SK-N-SH (cell line): ENCODE measurements around the gene HSD17B1. TPM values are rescaled to one million over a fixed set of nuclear protein-coding genes. Genes with fewer than 3 reads are reported as not detected.

ENCODE experiments used
- CTCF ChIA-PET: fragments of 300-600, 350-600 bp; formaldehyde crosslinking; extraction: SDS; loops from one replicate; lab custom pipeline; 2021; lab: Yijun Ruan, JAX
- POLR2A ChIA-PET: fragments of 350-600 bp; sonication (Branson Sonifier 250); formaldehyde crosslinking; extraction: SDS; loops from one replicate; lab custom pipeline; 2020; ENCODE audit warnings: antibody characterized with exemption, inconsistent platforms; lab: Yijun Ruan, JAX
- DNase-seq: peaks from one replicate; pipeline ENCODE4 v3.0.0; 2012
- H2AFZ ChIP-seq: fragments of 200-600 bp; sonication (generic); 2 replicates; pipeline ENCODE4 v1.8.1; 2016; ENCODE audit warnings: antibody characterized with exemption, mild to moderate bottlenecking, low read depth
- H3F3A ChIP-seq: fragments of 200-600 bp; sonication (generic); replicated peaks from 2 replicates; pipeline ENCODE3; 2016; ENCODE audit warnings: antibody characterized with exemption, mild to moderate bottlenecking; ENCODE audit not compliant: insufficient read depth
- H3K27ac ChIP-seq, 2 experiments: fragments of 200-500 bp in 1 of 2; fragments of 200-600 bp in 1 of 2; sonication (Bioruptor generic) in 1 of 2; sonication (generic), shearing (Covaris generic) in 1 of 2; 2 replicates each; pipeline versions ENCODE4 v1.5.1 to v1.6.1; 2014 to 2016; ENCODE audit warnings: low read depth in 2 of 2, inconsistent platforms in 1 of 2, low read length in 1 of 2, mild to moderate bottlenecking in 1 of 2, mixed read lengths in 1 of 2
- H3K27me3 ChIP-seq: fragments of 200-600 bp; sonication (generic), shearing (Covaris generic); 2 replicates; pipeline ENCODE4 v1.6.1; 2016; ENCODE audit warnings: mixed run types; ENCODE audit not compliant: insufficient read depth
- H3K36me3 ChIP-seq, 2 experiments: fragments of 200-500 bp in 1 of 2; fragments of 200-600 bp in 1 of 2; sonication (Bioruptor generic) in 1 of 2; sonication (generic) in 1 of 2; replicated peaks in 1 of 2; 2 replicates each; pipeline versions ENCODE3 to v1.5.1; 2014 to 2016; ENCODE audit warnings: low read length in 1 of 2, mild to moderate bottlenecking in 1 of 2; ENCODE audit not compliant: insufficient read depth in 2 of 2, control insufficient read depth in 1 of 2
- H3K4me1 ChIP-seq, 2 experiments: fragments of 200-500 bp in 1 of 2; fragments of 200-600 bp in 1 of 2; sonication (Bioruptor generic) in 1 of 2; sonication (generic), shearing (Covaris generic) in 1 of 2; 2 replicates each; pipeline versions ENCODE4 v1.5.1 to v1.6.1; 2014 to 2016; ENCODE audit warnings: low read depth in 1 of 2, low read length in 1 of 2, mixed run types in 1 of 2; ENCODE audit not compliant: insufficient read depth in 2 of 2, control insufficient read depth in 1 of 2
- H3K4me2 ChIP-seq: fragments of 200-600 bp; sonication (generic), shearing (Covaris generic); 2 replicates; pipeline ENCODE4 v1.6.1; 2017; ENCODE audit warnings: mixed run types
- H3K4me3 ChIP-seq, 2 experiments: fragments of 200-500 bp in 1 of 2; fragments of 200-600 bp in 1 of 2; sonication (Bioruptor generic) in 1 of 2; sonication (generic), shearing (Covaris generic) in 1 of 2; 2 replicates each; pipeline versions ENCODE4 v1.5.1 to v1.8.1; 2014 to 2016; ENCODE audit warnings: low read depth in 2 of 2, inconsistent platforms in 1 of 2, low read length in 1 of 2, mild to moderate bottlenecking in 1 of 2, mixed read lengths in 1 of 2, moderate library complexity in 1 of 2
- H3K79me2 ChIP-seq: fragments of 200-600 bp; sonication (generic); 2 replicates; pipeline ENCODE4 v1.8.1; 2017; ENCODE audit warnings: mild to moderate bottlenecking; ENCODE audit not compliant: insufficient read depth
- H3K9ac ChIP-seq: fragments of 200-600 bp; sonication (generic); 2 replicates; pipeline ENCODE4 v1.6.1; 2017; ENCODE audit warnings: mixed run types
- H3K9me2 ChIP-seq: fragments of 200-600 bp; sonication (generic); 2 replicates; pipeline ENCODE4 v1.6.1; 2017; ENCODE audit warnings: mixed run types
- H3K9me3 ChIP-seq: fragments of 200-600 bp; sonication (generic); 2 replicates; pipeline ENCODE4 v1.6.1; 2017; ENCODE audit warnings: mixed run types, mild to moderate bottlenecking, moderate library complexity
- H4K20me1 ChIP-seq: fragments of 200-600 bp; sonication (generic); 2 replicates; pipeline ENCODE4 v1.6.1; 2017; ENCODE audit warnings: mild to moderate bottlenecking, mixed run types; ENCODE audit not compliant: insufficient read depth
- CHD2 ChIP-seq: fragments of 150-350 bp; IDR thresholded peaks from 2 replicates; pipeline ENCODE4 v1.6.1; 2018; ENCODE audit warnings: low read length; ENCODE audit not compliant: partially characterized antibody
- ELF1 ChIP-seq: IDR thresholded peaks from 2 replicates; pipeline ENCODE4 v1.4.0; 2012
- EP300 ChIP-seq, 2 experiments: IDR thresholded peaks; 2 replicates each; pipeline versions ENCODE4 v1.4.0 to v1.6.1; 2012; ENCODE audit warnings: borderline replicate concordance in 1 of 2, low read depth in 1 of 2, low read length in 1 of 2
- FOSL2 ChIP-seq: IDR thresholded peaks from 2 replicates; pipeline ENCODE4 v1.4.0; 2012; ENCODE audit warnings: low read depth, mild to moderate bottlenecking, moderate library complexity, borderline replicate concordance
- FOXJ3 ChIP-seq: sonication (generic); formaldehyde crosslinking; IDR thresholded peaks from 2 replicates; pipeline ENCODE4 v1.5.1; 2020; ENCODE audit warnings: mild to moderate bottlenecking, missing genetic modification reagents
- FOXM1 ChIP-seq: IDR thresholded peaks from 2 replicates; pipeline ENCODE4 v1.4.0; 2012; ENCODE audit warnings: low read depth, mild to moderate bottlenecking
- GABPA ChIP-seq: IDR thresholded peaks from 2 replicates; pipeline ENCODE4 v1.4.0; 2012; ENCODE audit warnings: low read depth, mild to moderate bottlenecking
- GATA2 ChIP-seq: sonication (generic); formaldehyde crosslinking; IDR thresholded peaks from 2 replicates; pipeline ENCODE4 v1.5.0; 2020; ENCODE audit warnings: mild to moderate bottlenecking, missing genetic modification reagents
- JUND ChIP-seq: IDR thresholded peaks from 2 replicates; pipeline ENCODE4 v1.4.0; 2012
- MEF2A ChIP-seq: IDR thresholded peaks from 2 replicates; pipeline ENCODE4 v1.4.0; 2012; ENCODE audit warnings: low read depth, borderline replicate concordance
- NFIC ChIP-seq: IDR thresholded peaks from 2 replicates; pipeline ENCODE4 v1.4.0; 2012; ENCODE audit warnings: borderline replicate concordance
- NRF1 ChIP-seq: IDR thresholded peaks from 2 replicates; pipeline ENCODE4 v1.6.1; 2012; ENCODE audit warnings: low read depth, mild to moderate bottlenecking, low read length
- POLR2AphosphoS5 ChIP-seq: IDR thresholded peaks from 2 replicates; pipeline ENCODE4 v1.6.1; 2012; ENCODE audit warnings: low read depth, low read length
- RCOR1 ChIP-seq: fragments of 150-350 bp; IDR thresholded peaks from 2 replicates; pipeline ENCODE4 v1.6.1; 2017; ENCODE audit warnings: antibody characterized with exemption, low read length
- RXRA ChIP-seq: IDR thresholded peaks from 2 replicates; pipeline ENCODE4 v1.4.0; 2012; ENCODE audit warnings: low read depth, mild to moderate bottlenecking, borderline replicate concordance
- SIN3A ChIP-seq: IDR thresholded peaks from 2 replicates; pipeline ENCODE4 v1.6.1; 2012; ENCODE audit warnings: low read depth, mild to moderate bottlenecking, low read length, moderate library complexity, borderline replicate concordance
- SMC3 ChIP-seq: IDR thresholded peaks from 2 replicates; pipeline ENCODE4 v1.6.1; 2012; ENCODE audit warnings: low read depth, low read length, improper control_type of control experiment
- TAF1 ChIP-seq: IDR thresholded peaks from 2 replicates; pipeline ENCODE4 v1.6.1; 2012; ENCODE audit warnings: low read depth, mild to moderate bottlenecking, low read length, moderate library complexity, borderline replicate concordance
- TCF12 ChIP-seq: IDR thresholded peaks from 2 replicates; pipeline ENCODE4 v1.4.0; 2012
- YY1 ChIP-seq: IDR thresholded peaks from 2 replicates; pipeline ENCODE4 v1.4.0; 2012; ENCODE audit warnings: low read depth, mild to moderate bottlenecking
- WGBS: methylation state at CpG from one replicate; pipeline ENCODE4 v1.1.6; 2017; ENCODE audit warnings: low lambda C conversion rate; 5-methylcytosine and 5-hydroxymethylcytosine counted together
- polyA plus RNA-seq, 3 experiments: library from polyadenylated mRNA; depleted of rRNA; stranded (reverse); fragments of >200 nt; gene quantifications; 2 replicates each; pipeline ENCODE4 v1.2.3, GENCODE V29; 2012
- TF ChIP-seq, protein P1 (sequence below): IDR thresholded peaks from 2 replicates; pipeline ENCODE4 v1.6.1; 2012; ENCODE audit warnings: mild to moderate bottlenecking, low read depth, low read length, moderate library complexity
- TF ChIP-seq, protein P2 (sequence below): IDR thresholded peaks from 2 replicates; pipeline ENCODE4 v1.4.0; 2012; ENCODE audit warnings: low read depth, borderline replicate concordance
- TF ChIP-seq, protein P3 (sequence below): IDR thresholded peaks from 2 replicates; pipeline ENCODE4; 2012

HSD17B1 gene
- polyA plus RNA-seq, 1 of the 3 experiments (the other 2 are of a cell fraction): 1.3 TPM

DNA sequence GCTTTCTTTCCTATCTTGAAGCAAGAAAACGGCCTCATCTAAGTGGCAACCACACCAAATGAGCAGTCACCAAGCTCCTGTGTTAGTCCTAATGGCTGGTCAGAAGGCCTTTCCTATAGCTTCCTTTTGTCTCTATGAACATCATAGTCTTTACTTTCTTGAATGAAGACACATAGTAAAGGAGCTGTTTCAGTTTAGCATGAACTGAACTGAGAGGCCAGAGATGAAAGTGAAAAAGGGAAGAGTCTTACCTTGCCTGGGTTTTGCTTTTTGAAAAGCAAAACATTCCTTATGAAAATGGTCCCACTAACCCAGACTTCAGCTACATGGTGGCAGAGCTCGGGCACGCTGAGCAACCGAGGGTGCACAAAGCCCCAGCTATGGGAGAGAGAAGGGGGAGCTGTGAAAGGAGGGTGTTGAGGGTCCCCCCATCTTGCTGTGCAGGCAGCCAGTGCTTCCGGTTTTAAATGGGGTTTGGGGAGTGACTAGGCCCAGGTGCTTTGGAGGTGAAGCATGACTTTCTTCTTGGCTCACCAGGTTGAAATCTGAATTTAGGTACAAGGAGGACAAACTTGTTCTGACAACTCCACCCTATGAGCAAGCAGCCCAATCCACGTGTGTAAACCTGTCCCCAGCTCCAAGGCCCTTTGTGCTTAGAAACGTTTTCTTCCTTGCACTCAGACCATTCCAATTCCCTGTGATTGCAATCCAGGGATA lies 33.9 kb downstream of the HSD17B1 start:
- WGBS: 89% methylated on average over 7 of the region's 7 CpGs
- no peaks in the 10 kb centered on the region for H3F3A ChIP-seq

DNA sequence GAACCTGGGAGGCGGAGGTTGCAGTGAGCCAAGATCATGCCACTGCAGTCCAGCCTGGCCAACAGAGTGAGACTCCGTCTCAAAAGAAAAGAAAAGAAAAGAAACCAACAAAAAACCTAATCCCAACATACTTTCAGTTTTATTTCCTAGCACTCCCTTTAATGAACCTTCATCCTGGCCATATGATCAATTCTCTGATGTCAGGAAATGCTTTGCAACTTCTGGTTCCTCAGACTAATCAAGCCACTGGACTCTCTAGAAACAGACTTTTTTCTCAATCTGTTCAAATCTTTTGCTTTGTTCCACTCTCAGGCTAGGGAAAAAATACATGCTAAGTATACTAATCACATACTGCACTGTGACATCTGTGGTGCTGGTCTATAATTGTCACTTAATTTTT lies 38.2 kb downstream of the HSD17B1 start:
- no peak overlapping the region for H3K9ac ChIP-seq
- POLR2A ChIA-PET: no interaction called here
- no peaks in the 10 kb centered on the region for H3K9me3 ChIP-seq
- no peak for DNase-seq
- H4K20me1 ChIP-seq: peaks cover 15% of the 10 kb centered on the region; the same call in 1 of the 2 replicates
- H3K4me3 ChIP-seq: no peak overlapping the region
- H3F3A ChIP-seq: no peaks in the 10 kb centered on the region
- no peaks in the 10 kb centered on the region for H3K27me3 ChIP-seq
- H3K79me2 ChIP-seq: peaks cover 55% of the 10 kb centered on the region
- CTCF ChIA-PET: interaction anchor here (1.0 to 3.6 kb wide), 2 partner anchors 13 to 83 kb away, joined by 3 to 22 read pairs; partner anchors contain the start of gene PSMC3IP
- no peak overlapping the region for H3K4me2 ChIP-seq
- H2AFZ ChIP-seq: no peak overlapping the region
- H3K36me3 ChIP-seq: peaks cover 24 to 36% of the 10 kb centered on the region in 2 experiments
- no peaks in the 10 kb centered on the region; a peak in 1 of 4 replicates for H3K4me1 ChIP-seq
- no peak overlapping the region for H3K27ac ChIP-seq
- H3K9me2 ChIP-seq: no peaks in the 10 kb centered on the region
- WGBS: 100% methylated on average over 2 of the region's 2 CpGs
- TF ChIP-seq POLR2AphosphoS5 (no peak), YY1 (no peak), TCF12 (no peak), GATA2 (CRISPR knock-in tag) (no peak), FOXM1 (no peak)
- TF ChIP-seq, protein P1, sequence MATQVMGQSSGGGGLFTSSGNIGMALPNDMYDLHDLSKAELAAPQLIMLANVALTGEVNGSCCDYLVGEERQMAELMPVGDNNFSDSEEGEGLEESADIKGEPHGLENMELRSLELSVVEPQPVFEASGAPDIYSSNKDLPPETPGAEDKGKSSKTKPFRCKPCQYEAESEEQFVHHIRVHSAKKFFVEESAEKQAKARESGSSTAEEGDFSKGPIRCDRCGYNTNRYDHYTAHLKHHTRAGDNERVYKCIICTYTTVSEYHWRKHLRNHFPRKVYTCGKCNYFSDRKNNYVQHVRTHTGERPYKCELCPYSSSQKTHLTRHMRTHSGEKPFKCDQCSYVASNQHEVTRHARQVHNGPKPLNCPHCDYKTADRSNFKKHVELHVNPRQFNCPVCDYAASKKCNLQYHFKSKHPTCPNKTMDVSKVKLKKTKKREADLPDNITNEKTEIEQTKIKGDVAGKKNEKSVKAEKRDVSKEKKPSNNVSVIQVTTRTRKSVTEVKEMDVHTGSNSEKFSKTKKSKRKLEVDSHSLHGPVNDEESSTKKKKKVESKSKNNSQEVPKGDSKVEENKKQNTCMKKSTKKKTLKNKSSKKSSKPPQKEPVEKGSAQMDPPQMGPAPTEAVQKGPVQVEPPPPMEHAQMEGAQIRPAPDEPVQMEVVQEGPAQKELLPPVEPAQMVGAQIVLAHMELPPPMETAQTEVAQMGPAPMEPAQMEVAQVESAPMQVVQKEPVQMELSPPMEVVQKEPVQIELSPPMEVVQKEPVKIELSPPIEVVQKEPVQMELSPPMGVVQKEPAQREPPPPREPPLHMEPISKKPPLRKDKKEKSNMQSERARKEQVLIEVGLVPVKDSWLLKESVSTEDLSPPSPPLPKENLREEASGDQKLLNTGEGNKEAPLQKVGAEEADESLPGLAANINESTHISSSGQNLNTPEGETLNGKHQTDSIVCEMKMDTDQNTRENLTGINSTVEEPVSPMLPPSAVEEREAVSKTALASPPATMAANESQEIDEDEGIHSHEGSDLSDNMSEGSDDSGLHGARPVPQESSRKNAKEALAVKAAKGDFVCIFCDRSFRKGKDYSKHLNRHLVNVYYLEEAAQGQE: no peak
- TF ChIP-seq, protein P2, sequence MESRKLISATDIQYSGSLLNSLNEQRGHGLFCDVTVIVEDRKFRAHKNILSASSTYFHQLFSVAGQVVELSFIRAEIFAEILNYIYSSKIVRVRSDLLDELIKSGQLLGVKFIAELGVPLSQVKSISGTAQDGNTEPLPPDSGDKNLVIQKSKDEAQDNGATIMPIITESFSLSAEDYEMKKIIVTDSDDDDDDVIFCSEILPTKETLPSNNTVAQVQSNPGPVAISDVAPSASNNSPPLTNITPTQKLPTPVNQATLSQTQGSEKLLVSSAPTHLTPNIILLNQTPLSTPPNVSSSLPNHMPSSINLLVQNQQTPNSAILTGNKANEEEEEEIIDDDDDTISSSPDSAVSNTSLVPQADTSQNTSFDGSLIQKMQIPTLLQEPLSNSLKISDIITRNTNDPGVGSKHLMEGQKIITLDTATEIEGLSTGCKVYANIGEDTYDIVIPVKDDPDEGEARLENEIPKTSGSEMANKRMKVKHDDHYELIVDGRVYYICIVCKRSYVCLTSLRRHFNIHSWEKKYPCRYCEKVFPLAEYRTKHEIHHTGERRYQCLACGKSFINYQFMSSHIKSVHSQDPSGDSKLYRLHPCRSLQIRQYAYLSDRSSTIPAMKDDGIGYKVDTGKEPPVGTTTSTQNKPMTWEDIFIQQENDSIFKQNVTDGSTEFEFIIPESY: no peak

More for the DNA sequence above, 33.9 kb downstream of the HSD17B1 start:
- Histone ChIP-seq H3K36me3 (peaks cover 44 to 53% of the 10 kb centered on the region in 2 experiments), H3K9me2 (no peaks in the 10 kb centered on the region), H3K79me2 (peaks cover 13% of the 10 kb centered on the region; the same call in 1 of the 2 replicates), H3K9me3 (no peaks in the 10 kb centered on the region), H3K9ac (no peak overlapping the region), H3K4me3 (no peak overlapping the region), H2AFZ (no peak overlapping the region), H3K4me2 (no peak overlapping the region), H3K27me3 (no peaks in the 10 kb centered on the region), H3K27ac (no peak overlapping the region), H3K4me1 (no peaks in the 10 kb centered on the region), H4K20me1 (no peaks in the 10 kb centered on the region)
- TF ChIP-seq RXRA (no peak), NRF1 (no peak), RCOR1 (no peak), EP300 (IDR thresholded peaks at IDR 0.05; ENCODE audit: borderline replicate concordance in 1 of 2, low read depth in 1 of 2, low read length in 1 of 2) (no peak), CHD2 (no peak), FOSL2 (no peak), NFIC (no peak), ELF1 (no peak), TAF1 (no peak), JUND (no peak), SMC3 (no peak), GABPA (no peak), POLR2AphosphoS5 (no peak), SIN3A (no peak), YY1 (no peak), FOXJ3 (CRISPR knock-in tag) (no peak), MEF2A (no peak)
- TF ChIP-seq, protein P2: no peak
- TF ChIP-seq, protein P3, sequence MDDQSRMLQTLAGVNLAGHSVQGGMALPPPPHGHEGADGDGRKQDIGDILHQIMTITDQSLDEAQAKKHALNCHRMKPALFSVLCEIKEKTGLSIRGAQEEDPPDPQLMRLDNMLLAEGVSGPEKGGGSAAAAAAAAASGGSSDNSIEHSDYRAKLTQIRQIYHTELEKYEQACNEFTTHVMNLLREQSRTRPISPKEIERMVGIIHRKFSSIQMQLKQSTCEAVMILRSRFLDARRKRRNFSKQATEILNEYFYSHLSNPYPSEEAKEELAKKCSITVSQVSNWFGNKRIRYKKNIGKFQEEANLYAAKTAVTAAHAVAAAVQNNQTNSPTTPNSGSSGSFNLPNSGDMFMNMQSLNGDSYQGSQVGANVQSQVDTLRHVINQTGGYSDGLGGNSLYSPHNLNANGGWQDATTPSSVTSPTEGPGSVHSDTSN: no peak
- DNase-seq: no peak
- POLR2A ChIA-PET: no interaction called here
- CTCF ChIA-PET: interaction anchor here (0.7 to 4.2 kb wide), 4 partner anchors 8 to 177 kb away, joined by 3 to 26 read pairs (median 4); no protein-coding TSS in a partner anchor
